Activated T-cell treated with anti-CD3 and anti-CD28 coated beads for 24 hours (primary cell): ENCODE data around the gene CIBAR2.

Experiments used
- DNase-seq: peaks from one replicate; pipeline ENCODE4 v3.0.0-alpha.2; 2020; ENCODE audit warnings: low read depth

The CIBAR2 gene

GRCh38 chr16:85083051-85083639 is 29.1 kb downstream of the CIBAR2 start:
- DNase-seq: no peak

- no peak for DNase-seq
Measured at GRCh38 chr16:85082173-85083050, 29.9 kb downstream of the CIBAR2 start.

GRCh38 chr16:85081765-85082164 is 30.5 kb downstream of the CIBAR2 start:
- no peak for DNase-seq

- DNase-seq: no peak
Measured at GRCh38 chr16:85081038-85081437, 31.2 kb downstream of the CIBAR2 start.

GRCh38 chr16:85079785-85080570 is 32.3 kb downstream of the CIBAR2 start:
- DNase-seq: no peak

GRCh38 chr16:85078952-85079351 is 33.3 kb downstream of the CIBAR2 start:
- DNase-seq: no peak

GRCh38 chr16:85078226-85078625 is 34.0 kb downstream of the CIBAR2 start:
- no peak for DNase-seq

- no peak for DNase-seq
Measured at GRCh38 chr16:85077576-85078125, 34.6 kb downstream of the CIBAR2 start.

GRCh38 chr16:85077039-85077438 is 35.2 kb downstream of the CIBAR2 start:
- DNase-seq: no peak

GRCh38 chr16:85075236-85075924 is 36.9 kb downstream of the CIBAR2 start:
- DNase-seq: no peak

- DNase-seq: no peak
Measured at GRCh38 chr16:85074225-85074914, 37.9 kb downstream of the CIBAR2 start.

GRCh38 chr16:85072947-85073346 is 39.3 kb downstream of the CIBAR2 start:
- no peak for DNase-seq

- DNase-seq: no peak
Measured at GRCh38 chr16:85072076-85072860, 40.0 kb downstream of the CIBAR2 start.

- no peak for DNase-seq
Measured at GRCh38 chr16:85069171-85069570, 43.1 kb downstream of the CIBAR2 start.

GRCh38 chr16:85068746-85069145 is 43.5 kb downstream of the CIBAR2 start:
- DNase-seq: no peak

GRCh38 chr16:85067426-85067825 is 44.8 kb downstream of the CIBAR2 start:
- no peak for DNase-seq

GRCh38 chr16:85067024-85067423 is 45.2 kb downstream of the CIBAR2 start:
- DNase-seq: no peak

- no peak for DNase-seq
Measured at GRCh38 chr16:85066346-85066885, 45.9 kb downstream of the CIBAR2 start.

- no peak for DNase-seq
Measured at GRCh38 chr16:85065099-85065498, 47.2 kb downstream of the CIBAR2 start.

GRCh38 chr16:85064186-85064585 is 48.1 kb downstream of the CIBAR2 start:
- DNase-seq: no peak
